ENCODE data around the gene UBE2D2. TPM values are rescaled to one million over a fixed set of nuclear protein-coding genes. Genes with fewer than 3 reads are reported as not detected.

UBE2D2 gene
- total and polyA plus RNA-seq, 2 of the 13 experiments (the other 11 are each of a cell fraction or from before 2014, with no cell fraction given), result 79.1 to 109 TPM

- TF ChIP-seq ZBTB40 (IDR thresholded peaks at IDR 0.05) (no peak), ZBTB40 (CRISPR knock-in tag; IDR thresholded peaks at IDR 0.05) (peak; percentile 83), ZNF768 (CRISPR knock-in tag; IDR thresholded peaks at IDR 0.05) (peak; percentile 84), ZGPAT (CRISPR knock-in tag; IDR thresholded peaks at IDR 0.05) (peak; percentile 99), HNRNPH1 (optimal IDR thresholded peaks at IDR 0.05; ENCODE audit: low read depth, low read length) (peak; percentile 33), ZNF720 (CRISPR knock-in tag; IDR thresholded peaks at IDR 0.05) (0 out of 2 replicates have a peak, but pooled peaks have one; percentile 25), ZNF562 (CRISPR knock-in tag; IDR thresholded peaks at IDR 0.05; ENCODE audit: borderline replicate concordance) (no peak), ETV5 (CRISPR knock-in tag; IDR thresholded peaks at IDR 0.05; ENCODE audit: borderline replicate concordance) (peak; percentile 87; the same call in 1 of the 2 replicates), PCBP1 (IDR thresholded peaks at IDR 0.05; ENCODE audit: borderline replicate concordance, low read depth, low read length) (0 out of 2 replicates have a peak, but pooled peaks have one; percentile 83), MED1 (CRISPR knock-in tag; IDR thresholded peaks at IDR 0.05) (peak; percentile 89), PRDM4 (CRISPR knock-in tag; IDR thresholded peaks at IDR 0.05; ENCODE audit: borderline replicate concordance) (no peak), ARID2 (CRISPR knock-in tag; IDR thresholded peaks at IDR 0.05; ENCODE audit: borderline replicate concordance) (0 out of 2 replicates have a peak, but pooled peaks have one; percentile 62), FOSL2 (CRISPR knock-in tag; IDR thresholded peaks at IDR 0.05) (peak; percentile 75), NCOA1 (CRISPR knock-in tag; IDR thresholded peaks at IDR 0.05) (peak; percentile 39; the same call in 1 of the 2 replicates), ZNF337 (CRISPR knock-in tag; IDR thresholded peaks at IDR 0.05; ENCODE audit: borderline replicate concordance, low read depth) (0 out of 2 replicates have a peak, but pooled peaks have one; percentile 64), RBM22 (optimal IDR thresholded peaks at IDR 0.05; ENCODE audit: low read length) (peak; percentile 77)
Observed at GRCh38 chr5:139517683-139518564, 43.2 kb upstream of the UBE2D2 start (continued).
